GM21447 (cell line): ENCODE measurements around the gene SNX17.

Experiments
- ATAC-seq: cut with Tn5 transposase; IDR thresholded peaks from one replicate; pipeline ENCODE4 v1.9.1; 2021; ENCODE audit not compliant: unreplicated experiment

Gene SNX17

DNA sequence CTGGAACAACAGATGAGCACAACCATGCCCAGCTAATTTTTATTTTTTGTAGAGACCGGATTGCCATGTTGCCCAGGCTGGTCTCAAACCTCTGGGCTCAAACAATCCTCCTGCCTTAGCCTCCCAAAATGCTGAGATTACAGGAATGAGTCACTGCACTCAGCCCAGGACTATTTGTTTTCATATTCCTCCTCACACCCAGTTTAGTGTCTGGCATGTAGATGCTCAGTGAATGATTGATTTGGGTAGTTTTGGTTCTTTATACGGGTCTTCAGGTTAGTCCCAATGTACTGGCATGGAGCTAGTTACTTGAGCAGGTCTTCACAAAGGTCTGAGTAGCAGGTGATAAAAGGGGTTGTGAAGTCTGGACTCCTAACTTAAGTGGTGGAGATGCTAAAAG is 6.5 kb upstream of the SNX17 start:
- ATAC-seq: no peak

DNA sequence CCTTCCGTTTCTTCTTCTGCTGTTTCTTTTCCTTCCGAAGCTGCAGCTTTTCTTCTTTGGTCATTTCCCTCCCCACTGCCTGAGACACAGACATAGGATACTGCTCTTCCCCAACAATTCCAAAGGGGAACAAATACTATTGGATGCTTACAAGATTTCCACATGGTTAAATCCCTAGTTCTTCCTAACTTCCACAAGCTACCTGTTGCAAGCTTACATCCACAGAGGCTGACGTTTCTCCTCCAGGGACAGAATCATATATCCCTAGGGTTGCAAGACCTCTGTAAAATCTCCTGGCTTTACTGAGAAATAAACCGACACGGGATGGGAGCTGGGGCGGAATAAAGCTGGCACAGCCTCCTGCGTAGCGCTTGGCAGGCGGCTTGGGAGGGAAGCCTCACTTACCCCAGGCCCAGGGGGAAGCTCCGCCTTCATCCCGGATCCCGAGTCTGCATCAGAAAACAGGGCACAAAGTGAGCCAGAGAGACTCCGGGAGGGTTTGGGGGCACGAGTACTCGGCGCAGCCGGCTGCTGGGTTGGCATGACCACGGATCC is 868 bp upstream of the SNX17 start:
- peak; percentile 3 for ATAC-seq

DNA sequence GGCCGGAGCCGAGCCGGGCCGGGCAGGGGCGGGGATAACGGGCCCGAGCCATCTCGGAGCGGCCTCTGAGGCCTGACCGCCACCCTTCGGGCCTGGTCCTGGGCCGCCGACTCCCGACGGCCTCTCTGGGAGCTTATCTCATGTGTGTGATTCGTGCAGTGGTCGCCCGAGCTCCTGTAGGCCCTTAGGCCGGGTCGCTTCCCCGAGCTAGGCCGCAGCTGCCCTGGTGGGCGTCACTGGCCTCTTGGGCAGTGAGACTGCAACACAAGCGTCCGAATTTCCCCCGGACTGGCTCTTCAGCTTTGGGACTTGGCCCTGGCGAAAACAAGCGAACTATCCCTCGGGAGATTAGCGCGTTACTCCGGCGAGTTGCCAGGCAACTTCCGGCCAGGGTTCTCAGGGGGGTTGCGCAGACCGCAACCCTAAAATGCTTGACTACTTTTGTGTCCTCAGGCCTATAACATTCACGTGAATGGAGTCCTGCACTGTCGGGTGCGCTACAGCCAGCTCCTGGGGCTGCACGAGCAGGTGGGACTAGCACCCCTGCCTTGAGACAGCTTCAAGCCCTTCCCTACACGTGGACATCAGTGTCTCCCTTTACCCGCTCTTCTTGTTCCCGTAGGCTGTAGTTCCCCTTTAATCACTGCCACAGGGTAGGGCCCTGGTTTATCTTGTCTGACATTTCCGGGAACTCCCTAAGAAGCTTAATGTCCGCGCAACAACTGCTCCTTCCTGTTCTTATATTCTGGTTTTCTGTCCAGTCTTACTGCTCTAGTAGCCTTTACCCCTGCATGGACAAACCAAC is 602 bp downstream of the SNX17 start:
- peak; percentile 32 for ATAC-seq

DNA sequence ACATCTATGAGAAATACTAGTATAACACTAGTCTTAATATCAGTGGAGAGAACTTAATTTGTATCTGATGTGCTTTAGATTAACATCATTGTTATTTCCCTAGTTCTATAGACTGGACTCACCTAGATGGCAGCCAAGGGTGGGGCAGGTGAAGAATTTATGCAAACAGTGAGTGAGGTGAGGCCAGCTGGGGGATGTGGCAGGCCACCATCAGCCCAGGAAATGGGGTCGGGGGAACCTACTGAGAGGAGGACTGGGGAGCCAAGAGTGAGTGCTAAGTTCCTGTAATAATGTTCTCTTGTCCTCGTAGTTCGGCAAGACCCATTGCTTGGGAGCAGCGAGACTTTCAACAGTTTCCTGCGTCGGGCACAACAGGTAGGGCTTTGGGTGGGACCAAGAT is 2.5 kb downstream of the SNX17 start:
- ATAC-seq: no peak

DNA sequence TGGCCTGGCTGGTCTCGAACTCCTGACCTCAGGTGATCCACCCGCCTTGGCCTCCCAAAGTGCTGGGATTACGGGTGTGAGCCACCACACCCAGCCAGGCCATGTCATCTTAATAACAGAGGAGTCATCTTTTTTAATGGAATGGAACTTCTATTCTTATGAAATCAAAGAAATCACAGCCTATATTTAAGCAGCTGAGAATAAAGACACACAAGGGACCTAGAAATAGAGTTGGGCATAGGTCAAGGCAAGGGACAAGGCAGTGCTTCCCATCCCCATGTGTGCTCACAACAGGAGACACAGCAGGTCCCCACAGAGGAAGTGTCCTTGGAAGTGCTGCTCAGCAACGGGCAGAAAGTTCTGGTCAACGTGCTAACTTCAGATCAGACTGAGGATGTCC is 3.2 kb downstream of the SNX17 start:
- ATAC-seq: no peak

DNA sequence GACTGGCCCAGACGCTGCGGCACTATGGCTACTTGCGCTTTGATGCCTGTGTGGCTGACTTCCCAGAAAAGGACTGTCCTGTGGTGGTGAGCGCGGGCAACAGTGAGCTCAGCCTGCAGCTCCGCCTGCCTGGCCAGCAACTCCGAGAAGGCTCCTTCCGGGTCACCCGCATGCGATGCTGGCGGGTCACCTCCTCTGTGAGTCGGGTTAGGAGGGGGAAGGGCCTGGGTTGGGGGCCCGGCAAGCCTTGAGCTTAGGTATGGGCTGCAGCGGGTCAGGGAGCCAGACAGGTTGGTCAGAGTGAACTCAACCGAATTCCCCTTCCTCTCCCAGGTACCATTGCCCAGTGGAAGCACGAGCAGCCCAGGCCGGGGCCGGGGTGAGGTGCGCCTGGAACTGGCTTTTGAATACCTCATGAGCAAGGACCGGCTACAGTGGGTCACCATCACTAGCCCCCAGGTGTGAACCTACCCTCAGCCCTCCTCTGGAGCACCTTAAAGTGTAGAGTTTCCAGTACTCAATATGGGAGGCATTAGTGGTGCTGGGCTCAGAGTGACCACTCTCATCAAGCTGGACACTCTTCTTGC is 5.2 kb downstream of the SNX17 start:
- no peak for ATAC-seq

DNA sequence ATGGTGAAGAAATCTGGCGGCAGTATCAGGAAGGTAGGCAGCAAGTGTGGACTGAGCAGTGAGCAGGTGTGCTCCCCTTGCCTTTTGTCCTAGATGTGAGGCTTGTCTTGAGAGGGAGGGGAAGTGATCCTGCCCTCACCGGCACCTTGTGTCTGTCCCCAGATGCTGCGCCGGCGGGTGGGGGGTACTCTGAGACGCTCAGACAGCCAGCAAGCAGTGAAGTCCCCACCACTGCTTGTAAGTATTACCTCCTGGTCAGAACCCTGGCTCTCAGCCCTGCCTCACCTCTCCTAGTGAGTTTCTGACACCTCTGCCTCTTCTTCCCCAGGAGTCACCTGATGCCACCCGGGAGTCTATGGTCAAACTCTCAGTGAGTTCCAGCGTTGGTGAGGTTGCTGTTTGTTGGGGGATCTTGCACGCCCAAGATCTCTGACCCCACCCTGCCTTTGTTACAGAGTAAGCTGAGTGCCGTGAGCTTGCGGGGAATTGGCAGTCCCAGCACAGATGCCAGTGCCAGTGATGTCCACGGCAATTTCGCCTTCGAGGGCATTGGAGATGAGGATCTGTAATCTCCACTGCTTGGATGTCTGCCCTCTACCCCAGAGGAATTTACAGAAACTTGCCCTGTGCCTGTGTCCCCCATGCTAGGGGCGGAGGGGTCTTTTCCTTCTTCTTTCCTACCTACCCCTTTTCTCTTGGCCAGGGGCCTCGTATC is 5.9 kb downstream of the SNX17 start:
- no peak for ATAC-seq

DNA sequence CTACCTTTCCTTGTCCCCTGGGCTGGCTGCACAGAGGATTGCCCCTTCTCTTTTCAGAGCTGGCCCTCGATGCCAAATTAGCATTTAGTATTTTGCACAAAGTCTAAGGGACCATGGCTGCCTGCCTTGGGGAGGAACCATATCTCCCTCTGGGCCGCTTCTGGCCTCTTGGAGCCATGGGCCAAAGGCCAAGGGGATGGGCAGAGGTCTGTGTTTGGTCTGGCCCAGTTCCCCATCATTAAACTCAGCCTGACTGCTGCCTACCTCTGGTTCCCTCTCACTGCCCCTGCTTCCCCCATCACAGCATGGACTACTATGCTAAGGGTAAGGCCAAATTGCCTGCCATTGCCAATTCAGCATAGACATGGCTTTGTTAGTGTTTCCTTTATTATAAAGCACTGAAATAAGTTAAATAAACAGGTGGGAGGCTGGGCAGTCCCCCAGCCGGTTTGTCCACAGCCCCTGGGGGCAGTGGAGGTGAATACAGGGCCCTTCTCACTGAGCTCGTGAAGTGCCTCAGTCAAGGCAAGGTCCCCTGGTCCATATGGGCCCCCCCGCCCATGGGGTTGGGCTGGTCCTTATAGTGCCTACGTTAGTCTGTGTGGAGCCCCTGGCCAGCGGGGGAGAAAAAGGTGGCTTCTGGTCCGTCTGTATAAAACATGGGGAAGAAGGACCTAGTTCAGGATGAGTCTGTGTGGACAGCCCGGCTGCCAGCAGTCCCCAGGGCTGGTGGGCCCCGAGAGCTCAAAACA is 6.6 kb downstream of the SNX17 start:
- ATAC-seq: no peak

DNA sequence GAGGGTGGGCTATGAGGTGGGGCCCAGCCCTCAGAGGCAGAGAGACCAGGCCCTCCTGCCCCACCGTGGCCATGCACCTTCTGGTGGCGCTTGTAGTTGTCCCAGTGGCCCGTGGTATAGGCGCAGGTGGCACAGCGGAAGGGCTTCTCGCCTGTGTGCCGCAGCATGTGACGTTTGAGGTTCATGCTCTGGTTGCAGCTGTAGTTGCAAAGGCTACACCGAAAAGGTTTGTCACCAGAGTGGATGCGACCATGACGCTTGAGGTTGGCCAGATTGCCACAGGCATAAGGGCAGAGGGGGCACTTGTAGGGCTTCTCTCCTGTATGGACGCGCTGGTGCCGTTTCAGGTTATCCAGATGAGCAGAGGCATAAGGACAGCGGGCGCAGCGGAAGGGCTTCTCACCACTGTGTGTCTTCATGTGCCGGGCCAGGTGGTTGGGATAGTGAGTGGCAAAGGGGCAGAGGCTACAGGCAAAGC is 7.2 kb downstream of the SNX17 start:
- ATAC-seq: no peak

DNA sequence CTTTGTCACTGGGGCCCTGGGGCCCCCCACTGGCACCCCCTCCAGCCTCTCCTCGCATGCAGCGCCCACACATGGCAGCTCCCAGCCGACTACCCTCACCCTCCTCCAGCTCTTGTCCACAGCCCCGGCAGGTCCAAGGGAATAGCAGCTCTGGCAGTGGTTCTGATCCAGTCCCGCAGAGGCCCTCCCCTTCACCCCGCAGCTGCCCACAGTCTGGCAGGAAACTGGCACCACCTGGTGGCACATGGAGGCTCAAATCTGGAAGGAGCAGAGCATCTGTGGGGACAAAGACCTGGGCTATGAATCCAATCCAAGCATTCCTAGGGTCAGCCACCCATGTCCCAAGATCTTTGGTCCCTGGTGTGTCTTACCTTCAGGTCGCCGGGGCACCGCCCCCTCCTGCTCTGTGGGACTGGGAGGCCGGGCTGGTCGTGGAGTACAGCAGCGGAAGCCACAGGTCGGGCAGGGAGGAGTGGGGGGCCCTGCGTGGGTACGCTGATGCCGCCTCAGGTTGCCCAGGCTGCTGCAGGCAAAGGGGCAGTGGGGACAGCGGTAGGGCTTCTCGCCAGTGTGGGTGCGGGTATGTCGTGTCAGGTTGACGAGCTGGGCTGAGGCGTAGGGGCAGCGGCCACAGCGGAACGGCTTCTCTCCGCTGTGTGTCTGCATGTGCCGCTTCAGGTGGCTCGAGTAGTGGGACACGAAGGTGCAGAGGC is 7.8 kb downstream of the SNX17 start:
- ATAC-seq: no peak

DNA sequence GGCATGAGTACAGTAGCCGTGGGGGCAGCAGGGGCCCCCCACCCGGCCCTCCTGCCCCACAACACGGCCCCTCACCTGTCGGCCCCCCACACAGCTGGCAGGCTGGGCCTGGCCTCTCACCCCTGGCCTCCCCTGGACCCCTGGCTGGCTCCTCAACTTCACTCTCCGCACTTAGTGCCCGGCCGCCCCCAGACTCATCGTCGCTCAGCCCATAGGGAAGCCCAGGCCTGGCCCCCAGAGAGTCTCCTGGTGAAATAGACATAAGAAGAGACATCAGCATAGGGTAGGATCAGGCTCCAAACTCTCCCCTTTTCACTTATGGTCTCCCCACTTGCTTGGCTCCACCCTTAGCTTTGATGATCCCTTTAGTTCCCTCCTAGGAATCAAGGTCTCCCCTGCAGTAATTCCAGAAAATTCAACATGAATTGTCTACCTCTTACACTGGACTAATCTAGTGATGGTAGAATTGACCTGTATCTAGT is 8.4 kb downstream of the SNX17 start:
- ATAC-seq: no peak

DNA sequence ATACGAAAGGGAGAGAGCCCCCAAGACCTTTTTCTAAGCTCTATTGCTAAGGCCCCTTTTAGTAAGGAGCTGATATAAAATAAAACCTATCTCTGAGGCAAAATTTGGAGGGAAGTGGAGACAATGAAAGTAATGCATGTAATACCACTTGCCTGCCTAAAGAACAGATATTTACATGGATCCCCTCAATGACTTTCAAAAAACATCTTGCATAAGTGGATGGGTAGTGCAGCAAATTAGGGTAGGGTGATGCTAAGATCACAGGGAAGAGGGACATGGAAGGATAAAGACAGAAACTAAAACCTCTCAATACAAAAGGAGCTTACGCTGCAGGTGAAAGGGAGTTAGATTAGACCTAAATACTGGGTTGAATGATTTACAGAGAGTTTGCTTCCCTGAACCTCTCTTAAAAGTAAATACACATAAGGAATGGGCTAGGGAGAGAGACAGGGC is 9.0 kb downstream of the SNX17 start:
- ATAC-seq: no peak

DNA sequence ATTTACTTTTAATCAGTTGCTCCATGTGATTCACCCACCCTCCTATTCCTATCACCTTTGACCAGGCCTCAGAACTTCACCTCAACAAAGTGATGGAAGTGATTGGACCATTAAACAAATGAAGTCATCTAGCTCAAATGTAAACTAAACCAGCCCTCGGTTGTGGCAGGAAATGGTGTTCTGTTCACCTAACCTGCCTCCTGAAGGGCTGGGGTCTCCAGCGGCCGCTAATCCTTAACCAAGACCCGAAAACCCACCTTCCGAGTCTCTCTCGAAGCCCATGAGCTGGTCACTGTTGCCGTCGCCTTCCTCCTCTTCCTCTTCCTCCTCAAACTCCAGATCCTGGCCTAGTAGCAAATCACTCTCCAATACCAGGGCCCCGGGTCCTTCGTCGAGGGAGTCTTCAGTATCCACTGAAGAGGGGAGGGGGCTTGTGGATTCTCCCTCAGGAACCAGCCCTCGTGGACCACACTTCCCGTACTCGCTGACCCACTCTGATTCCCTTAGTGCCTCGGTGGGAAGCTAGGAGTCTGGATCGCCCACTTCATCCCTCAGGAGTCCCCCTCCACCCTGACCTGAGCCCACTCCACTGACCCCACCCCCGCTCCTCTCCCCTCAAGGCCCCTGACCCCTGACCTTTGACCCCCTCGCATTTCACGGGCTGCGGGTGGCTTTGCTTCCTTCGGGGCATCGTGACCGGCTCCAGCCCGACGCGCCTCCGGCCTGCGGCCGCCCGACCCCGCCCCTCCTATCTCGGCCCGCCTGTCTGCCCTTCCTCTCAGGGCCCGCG is 9.6 kb downstream of the SNX17 start:
- ATAC-seq: peak; percentile 38

DNA sequence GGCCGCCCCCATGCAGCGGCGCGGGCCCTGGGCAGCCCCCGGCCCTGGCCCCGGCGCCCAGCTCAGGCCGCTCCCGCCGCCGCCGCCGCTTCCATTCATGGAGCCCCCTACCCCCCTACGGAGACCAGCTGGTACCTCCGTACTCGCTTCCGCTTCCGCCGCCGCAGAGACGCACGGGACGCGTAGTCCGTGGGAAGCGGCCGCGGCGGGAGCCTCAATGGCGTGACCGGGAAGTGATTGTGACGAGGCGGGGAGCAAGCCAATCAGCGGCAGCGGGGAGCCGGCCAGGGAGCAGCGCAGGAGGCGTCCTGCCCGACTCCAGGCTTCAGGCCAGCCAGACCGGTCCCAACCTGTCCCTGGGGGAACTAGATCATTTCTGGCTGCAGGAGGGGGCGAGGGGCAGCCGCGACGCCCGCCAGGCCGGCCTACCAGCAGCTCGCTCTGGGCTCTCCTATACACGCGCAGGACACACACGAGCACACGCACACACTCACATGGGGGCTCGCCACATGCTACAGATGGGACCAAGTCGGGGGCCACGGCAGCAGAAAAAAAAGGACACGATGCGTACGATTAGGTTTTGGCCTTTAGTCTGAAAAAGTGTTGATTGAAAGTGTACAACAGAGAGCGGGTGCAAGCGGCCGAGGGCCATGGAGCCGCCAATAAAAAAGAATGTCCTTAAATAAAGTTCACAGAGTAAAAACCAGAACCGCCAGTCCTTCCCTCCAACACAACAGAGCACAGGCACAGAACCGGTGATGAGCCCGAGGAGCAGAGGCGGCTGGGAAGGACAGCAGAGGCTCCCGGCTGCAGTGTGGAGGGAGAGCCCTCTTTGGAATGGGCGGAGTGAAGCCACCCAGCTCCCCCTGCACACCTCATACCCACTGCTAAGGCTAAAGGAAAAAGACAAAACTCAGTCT is 10.5 kb downstream of the SNX17 start, which contains the start of gene ZNF513:
Gene ZNF513, minus strand, starts transcription at position 109 of the 920 bp plus-strand sequence. CDS start 208 bp downstream, outside the sequence.
- ATAC-seq: peak; percentile 91

DNA sequence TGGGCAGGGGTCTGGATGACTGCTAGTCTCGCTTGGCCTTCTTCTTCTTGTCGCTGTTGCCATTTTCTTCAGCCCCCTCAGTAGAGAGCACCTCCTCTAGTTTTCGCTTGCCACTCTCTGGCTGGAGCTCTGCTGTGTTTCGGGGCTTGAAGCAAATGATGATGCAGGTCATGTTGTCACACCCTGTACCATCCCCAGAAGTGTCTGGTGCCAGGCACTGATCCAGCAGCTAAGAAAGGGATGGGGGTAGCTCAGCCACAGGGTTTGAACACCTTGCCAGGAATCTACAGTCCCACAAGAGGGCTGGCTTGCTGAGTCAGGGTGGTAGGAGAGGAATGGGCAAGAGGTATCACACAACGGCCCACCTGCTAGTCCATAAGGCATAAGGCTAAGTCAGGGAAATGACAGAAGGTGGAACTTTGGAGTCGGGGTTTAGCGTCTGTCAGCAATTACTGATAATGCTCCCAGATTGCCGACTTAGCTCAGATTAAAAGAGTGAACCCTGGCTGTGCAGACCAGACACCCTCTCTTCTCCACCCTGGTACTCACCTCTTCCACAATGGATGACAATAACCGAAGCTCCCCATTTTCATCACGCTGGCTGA is 11.3 kb downstream of the SNX17 start:
- ATAC-seq: no peak

DNA sequence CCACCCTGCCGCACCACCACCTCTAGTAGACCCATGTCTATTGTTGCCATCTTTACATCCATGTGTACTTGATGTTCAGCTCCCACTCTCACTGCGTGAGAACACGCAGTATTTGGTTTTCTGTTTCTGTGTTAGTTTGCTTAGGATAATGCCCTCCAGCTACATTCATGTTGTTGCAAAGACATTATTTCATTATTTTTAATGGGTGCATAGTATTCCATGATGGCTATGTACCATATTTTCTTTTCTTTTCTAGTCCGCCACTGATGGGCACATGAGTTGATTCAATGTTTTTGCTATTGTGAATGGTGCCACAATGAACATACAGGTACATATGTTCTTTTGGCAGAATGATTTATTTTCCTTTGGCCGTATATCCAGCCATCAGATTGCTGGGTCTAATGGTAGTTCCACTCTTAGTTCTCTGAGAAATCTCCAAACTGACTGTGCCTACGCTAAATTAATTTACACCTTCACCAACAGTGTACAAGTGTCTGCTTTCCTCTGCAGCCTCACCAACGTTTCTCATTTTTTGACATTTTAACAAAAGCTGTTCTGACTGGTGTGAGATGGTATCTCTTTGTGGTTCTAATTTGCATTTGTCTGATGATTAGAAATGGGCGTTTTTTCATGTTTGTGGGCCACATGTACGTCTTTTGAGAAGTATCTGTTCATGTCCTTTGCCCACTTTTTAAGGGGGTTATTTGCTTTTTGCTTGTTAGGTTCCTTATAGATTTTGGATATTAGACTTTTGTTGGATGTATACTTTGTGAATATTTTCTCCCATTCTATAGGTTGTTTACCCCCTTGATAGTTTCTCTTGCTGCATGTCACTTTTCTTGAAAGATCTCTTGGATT is 20.6 kb downstream of the SNX17 start:
- ATAC-seq: no peak

DNA sequence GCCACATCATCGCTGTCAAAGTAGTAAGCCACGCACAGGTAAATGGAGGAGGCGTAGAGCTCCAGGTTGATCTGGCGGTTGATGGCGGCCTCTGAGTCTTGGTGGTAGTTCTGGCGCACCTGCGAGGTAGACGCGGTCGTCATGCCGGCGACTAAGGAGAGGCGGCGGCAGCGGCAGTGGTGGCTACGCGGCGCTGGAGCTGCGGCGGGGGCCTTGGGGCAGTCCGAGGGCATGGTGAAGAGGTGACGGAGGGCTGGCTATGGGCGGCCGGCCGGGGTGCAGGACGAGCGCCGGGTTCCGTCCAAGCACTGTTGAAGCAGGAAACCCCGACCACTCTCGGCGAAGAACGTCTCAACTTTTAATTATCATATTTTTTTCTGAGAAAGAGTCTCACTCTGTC is 22.8 kb downstream of the SNX17 start:
- ATAC-seq: no peak
